HL-60 (cell line): ENCODE measurements around the gene NUDT14.

Experiments used
- TF ChIP-seq, protein P1 (sequence below): IDR thresholded peaks from one replicate; pipeline ENCODE4 v1.5.1; 2011; ENCODE audit warnings: low read length, control low read depth, inconsistent platforms; ENCODE audit not compliant: insufficient read depth
- TF ChIP-seq, protein P2 (sequence below): IDR thresholded peaks from 2 replicates; pipeline ENCODE4 v1.6.1; 2012; ENCODE audit warnings: low read depth; ENCODE audit not compliant: insufficient replicate concordance

DNA sequence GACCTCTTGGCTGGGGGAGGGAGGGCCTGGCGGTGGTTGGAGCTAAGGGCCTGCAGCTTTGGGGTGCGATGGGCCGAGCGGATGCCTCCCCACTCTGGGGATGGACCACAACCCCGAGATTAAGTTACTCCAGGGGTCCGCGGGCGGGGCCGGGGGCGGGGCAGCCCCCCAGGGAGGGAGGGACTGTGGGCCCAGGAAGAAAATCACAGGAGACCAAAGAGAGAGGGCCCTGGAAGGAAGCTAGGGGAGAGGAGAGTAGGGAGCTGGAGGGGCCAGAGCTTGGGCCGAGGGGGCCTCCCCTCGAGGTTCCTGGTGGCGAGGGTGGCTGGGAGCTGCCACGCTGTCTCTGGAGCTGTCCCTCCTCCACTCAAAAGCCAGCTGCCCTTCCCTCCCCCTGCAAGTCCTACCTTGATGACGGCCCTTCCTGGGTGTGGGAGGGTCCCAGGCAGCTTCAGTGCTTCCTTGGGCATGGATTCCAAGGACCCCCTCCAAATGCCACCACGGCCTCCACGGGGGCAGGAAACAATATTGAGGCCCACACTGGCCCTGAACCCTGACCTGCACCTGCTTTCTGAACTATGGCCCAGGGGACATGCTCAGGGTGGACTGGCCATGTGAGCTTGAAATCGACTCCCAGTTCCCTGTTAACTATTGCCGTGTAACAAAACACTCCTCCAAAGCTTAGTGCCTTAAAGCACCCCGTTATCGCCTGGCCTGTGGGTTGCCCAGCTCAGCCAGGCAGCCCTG is 610 bp upstream of the NUDT14 start:
- TF ChIP-seq, protein P1, sequence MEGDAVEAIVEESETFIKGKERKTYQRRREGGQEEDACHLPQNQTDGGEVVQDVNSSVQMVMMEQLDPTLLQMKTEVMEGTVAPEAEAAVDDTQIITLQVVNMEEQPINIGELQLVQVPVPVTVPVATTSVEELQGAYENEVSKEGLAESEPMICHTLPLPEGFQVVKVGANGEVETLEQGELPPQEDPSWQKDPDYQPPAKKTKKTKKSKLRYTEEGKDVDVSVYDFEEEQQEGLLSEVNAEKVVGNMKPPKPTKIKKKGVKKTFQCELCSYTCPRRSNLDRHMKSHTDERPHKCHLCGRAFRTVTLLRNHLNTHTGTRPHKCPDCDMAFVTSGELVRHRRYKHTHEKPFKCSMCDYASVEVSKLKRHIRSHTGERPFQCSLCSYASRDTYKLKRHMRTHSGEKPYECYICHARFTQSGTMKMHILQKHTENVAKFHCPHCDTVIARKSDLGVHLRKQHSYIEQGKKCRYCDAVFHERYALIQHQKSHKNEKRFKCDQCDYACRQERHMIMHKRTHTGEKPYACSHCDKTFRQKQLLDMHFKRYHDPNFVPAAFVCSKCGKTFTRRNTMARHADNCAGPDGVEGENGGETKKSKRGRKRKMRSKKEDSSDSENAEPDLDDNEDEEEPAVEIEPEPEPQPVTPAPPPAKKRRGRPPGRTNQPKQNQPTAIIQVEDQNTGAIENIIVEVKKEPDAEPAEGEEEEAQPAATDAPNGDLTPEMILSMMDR, result no peak
- TF ChIP-seq, protein P2, sequence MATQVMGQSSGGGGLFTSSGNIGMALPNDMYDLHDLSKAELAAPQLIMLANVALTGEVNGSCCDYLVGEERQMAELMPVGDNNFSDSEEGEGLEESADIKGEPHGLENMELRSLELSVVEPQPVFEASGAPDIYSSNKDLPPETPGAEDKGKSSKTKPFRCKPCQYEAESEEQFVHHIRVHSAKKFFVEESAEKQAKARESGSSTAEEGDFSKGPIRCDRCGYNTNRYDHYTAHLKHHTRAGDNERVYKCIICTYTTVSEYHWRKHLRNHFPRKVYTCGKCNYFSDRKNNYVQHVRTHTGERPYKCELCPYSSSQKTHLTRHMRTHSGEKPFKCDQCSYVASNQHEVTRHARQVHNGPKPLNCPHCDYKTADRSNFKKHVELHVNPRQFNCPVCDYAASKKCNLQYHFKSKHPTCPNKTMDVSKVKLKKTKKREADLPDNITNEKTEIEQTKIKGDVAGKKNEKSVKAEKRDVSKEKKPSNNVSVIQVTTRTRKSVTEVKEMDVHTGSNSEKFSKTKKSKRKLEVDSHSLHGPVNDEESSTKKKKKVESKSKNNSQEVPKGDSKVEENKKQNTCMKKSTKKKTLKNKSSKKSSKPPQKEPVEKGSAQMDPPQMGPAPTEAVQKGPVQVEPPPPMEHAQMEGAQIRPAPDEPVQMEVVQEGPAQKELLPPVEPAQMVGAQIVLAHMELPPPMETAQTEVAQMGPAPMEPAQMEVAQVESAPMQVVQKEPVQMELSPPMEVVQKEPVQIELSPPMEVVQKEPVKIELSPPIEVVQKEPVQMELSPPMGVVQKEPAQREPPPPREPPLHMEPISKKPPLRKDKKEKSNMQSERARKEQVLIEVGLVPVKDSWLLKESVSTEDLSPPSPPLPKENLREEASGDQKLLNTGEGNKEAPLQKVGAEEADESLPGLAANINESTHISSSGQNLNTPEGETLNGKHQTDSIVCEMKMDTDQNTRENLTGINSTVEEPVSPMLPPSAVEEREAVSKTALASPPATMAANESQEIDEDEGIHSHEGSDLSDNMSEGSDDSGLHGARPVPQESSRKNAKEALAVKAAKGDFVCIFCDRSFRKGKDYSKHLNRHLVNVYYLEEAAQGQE, result no peak
